ENCODE results near the gene SLC22A12.

SLC22A12 gene

DNA sequence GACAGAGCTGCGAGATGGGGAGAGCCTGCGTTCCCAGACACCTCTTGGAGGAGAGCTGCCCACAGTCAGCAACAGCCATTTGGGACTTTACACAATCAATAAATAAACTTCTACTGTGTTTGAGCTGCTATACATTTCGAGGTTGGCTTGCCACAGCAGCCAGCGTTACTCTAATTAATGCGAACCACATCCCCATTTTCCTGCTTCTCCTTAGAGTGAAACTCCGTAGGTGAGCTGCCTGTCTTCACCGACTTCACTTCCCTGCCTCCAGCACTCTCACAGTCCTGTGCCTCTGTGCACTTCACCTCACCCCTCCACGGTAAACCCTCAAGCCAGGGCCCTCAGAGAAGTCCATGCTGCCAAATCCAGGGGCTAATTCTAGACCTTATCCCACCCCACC is 5.9 kb upstream of the SLC22A12 start:
- Histone ChIP-seq H3K79me2 (ENCODE audit: insufficient read depth, low read length) (no peaks in the 10 kb centered on the region), H3K4me3 (ENCODE audit: low read length, poor library complexity, severe bottlenecking) (no peak overlapping the region), H3K4me2 (ENCODE audit: low read depth, low read length, poor library complexity, severe bottlenecking) (no peak overlapping the region), H3K36me3 (ENCODE audit: insufficient read depth, low read length) (no peaks in the 10 kb centered on the region), H3F3A (ENCODE audit: low read depth) (no peaks in the 10 kb centered on the region), H4K20me1 (ENCODE audit: insufficient read depth, low read length, poor library complexity, severe bottlenecking) (no peaks in the 10 kb centered on the region), H3K9me2 (replicated peaks; ENCODE audit: low read depth, low read length) (no peaks in the 10 kb centered on the region), H3K9ac (ENCODE audit: low read depth, low read length, poor library complexity, severe bottlenecking) (no peak overlapping the region), H3K9me3 (ENCODE audit: insufficient read depth, low read depth, low read length) (no peaks in the 10 kb centered on the region; the same call in 1 of the 2 replicates), H3K27me3 (ENCODE audit: insufficient read depth, low read length, poor library complexity, severe bottlenecking) (no peaks in the 10 kb centered on the region), H2AFZ (ENCODE audit: low read length) (no peak overlapping the region), H3K4me1 (ENCODE audit: insufficient read depth, low read length, poor library complexity, severe bottlenecking) (no peaks in the 10 kb centered on the region)
- TF ChIP-seq, protein P1, sequence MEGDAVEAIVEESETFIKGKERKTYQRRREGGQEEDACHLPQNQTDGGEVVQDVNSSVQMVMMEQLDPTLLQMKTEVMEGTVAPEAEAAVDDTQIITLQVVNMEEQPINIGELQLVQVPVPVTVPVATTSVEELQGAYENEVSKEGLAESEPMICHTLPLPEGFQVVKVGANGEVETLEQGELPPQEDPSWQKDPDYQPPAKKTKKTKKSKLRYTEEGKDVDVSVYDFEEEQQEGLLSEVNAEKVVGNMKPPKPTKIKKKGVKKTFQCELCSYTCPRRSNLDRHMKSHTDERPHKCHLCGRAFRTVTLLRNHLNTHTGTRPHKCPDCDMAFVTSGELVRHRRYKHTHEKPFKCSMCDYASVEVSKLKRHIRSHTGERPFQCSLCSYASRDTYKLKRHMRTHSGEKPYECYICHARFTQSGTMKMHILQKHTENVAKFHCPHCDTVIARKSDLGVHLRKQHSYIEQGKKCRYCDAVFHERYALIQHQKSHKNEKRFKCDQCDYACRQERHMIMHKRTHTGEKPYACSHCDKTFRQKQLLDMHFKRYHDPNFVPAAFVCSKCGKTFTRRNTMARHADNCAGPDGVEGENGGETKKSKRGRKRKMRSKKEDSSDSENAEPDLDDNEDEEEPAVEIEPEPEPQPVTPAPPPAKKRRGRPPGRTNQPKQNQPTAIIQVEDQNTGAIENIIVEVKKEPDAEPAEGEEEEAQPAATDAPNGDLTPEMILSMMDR (conservative IDR thresholded peaks at IDR 0.05; ENCODE audit: low read length) = no peak
- no peak for TF ChIP-seq EZH2phosphoT487 (IDR thresholded peaks at IDR 0.05; ENCODE audit: borderline replicate concordance)

DNA sequence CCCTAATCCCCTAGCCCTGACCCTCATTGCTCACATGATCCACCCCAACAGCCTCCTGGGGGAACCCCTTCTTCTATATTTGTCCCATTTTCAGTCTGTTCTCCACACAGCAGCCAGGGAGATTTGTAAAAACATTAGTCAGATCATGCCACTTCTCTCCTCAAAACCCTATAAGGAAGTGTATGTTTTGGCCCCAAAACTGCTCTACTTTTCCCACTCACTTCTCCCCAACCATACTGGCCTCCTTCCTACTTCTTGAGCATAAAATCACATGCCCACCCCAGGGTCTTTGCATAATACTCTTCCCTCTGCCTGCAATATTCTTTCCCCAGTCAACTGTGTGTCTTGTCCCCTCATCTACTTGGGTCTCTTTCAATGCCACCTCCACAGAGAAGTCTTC is 4.7 kb upstream of the SLC22A12 start:
- H3K27me3 ChIP-seq (ENCODE audit: insufficient read depth, low read length, poor library complexity, severe bottlenecking) = no peaks in the 10 kb centered on the region

DNA sequence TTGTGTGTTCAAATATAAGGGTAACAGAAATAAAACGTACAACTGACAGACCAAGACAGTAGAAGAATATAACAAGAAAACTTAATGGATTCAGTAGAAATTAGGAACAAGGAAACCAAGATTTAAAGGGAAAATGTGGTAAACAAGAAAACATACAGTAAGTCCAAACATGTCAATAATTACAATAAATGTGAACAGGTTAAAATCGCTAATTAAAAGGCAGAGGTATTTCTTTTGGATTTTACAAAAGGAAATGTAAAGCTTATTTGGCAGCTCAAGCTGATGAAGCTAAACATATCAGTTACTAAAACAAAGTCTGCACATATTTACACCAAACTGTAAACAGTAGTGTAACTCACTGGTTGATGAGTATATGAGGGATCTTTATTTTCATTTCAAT is 2.3 kb upstream of the SLC22A12 start:
- Histone ChIP-seq H3K4me3 (ENCODE audit: low read length, poor library complexity, severe bottlenecking) (no peak overlapping the region), H3K9me3 (ENCODE audit: insufficient read depth, low read depth, low read length) (no peaks in the 10 kb centered on the region; the same call in 1 of the 2 replicates), H2AFZ (ENCODE audit: low read length) (no peak overlapping the region), H4K20me1 (ENCODE audit: insufficient read depth, low read length, poor library complexity, severe bottlenecking) (no peaks in the 10 kb centered on the region), H3K36me3 (ENCODE audit: insufficient read depth, low read length) (no peaks in the 10 kb centered on the region), H3K9ac (ENCODE audit: low read depth, low read length, poor library complexity, severe bottlenecking) (no peak overlapping the region), H3K4me1 (ENCODE audit: insufficient read depth, low read length, poor library complexity, severe bottlenecking) (no peaks in the 10 kb centered on the region), H3K79me2 (ENCODE audit: insufficient read depth, low read length) (no peaks in the 10 kb centered on the region), H3K9me2 (replicated peaks; ENCODE audit: low read depth, low read length) (no peaks in the 10 kb centered on the region), H3K27me3 (ENCODE audit: insufficient read depth, low read length, poor library complexity, severe bottlenecking) (no peaks in the 10 kb centered on the region), H3F3A (ENCODE audit: low read depth) (no peaks in the 10 kb centered on the region), H3K4me2 (ENCODE audit: low read depth, low read length, poor library complexity, severe bottlenecking) (no peak overlapping the region)
- no peak for TF ChIP-seq EZH2phosphoT487 (IDR thresholded peaks at IDR 0.05; ENCODE audit: borderline replicate concordance)
- TF ChIP-seq, protein P1 (conservative IDR thresholded peaks at IDR 0.05; ENCODE audit: low read length) = no peak

More for the DNA sequence above, 4.7 kb upstream of the SLC22A12 start:
- Histone ChIP-seq H3K9ac (ENCODE audit: low read depth, low read length, poor library complexity, severe bottlenecking) (no peak overlapping the region), H3F3A (ENCODE audit: low read depth) (no peaks in the 10 kb centered on the region), H3K79me2 (ENCODE audit: insufficient read depth, low read length) (no peaks in the 10 kb centered on the region), H3K9me3 (ENCODE audit: insufficient read depth, low read depth, low read length) (no peaks in the 10 kb centered on the region; the same call in 1 of the 2 replicates), H3K36me3 (ENCODE audit: insufficient read depth, low read length) (no peaks in the 10 kb centered on the region), H3K4me2 (ENCODE audit: low read depth, low read length, poor library complexity, severe bottlenecking) (no peak overlapping the region), H2AFZ (ENCODE audit: low read length) (no peak overlapping the region), H3K4me3 (ENCODE audit: low read length, poor library complexity, severe bottlenecking) (no peak overlapping the region), H3K4me1 (ENCODE audit: insufficient read depth, low read length, poor library complexity, severe bottlenecking) (no peaks in the 10 kb centered on the region), H4K20me1 (ENCODE audit: insufficient read depth, low read length, poor library complexity, severe bottlenecking) (no peaks in the 10 kb centered on the region), H3K9me2 (replicated peaks; ENCODE audit: low read depth, low read length) (no peaks in the 10 kb centered on the region)
- TF ChIP-seq, protein P1 (conservative IDR thresholded peaks at IDR 0.05; ENCODE audit: low read length) = no peak
- TF ChIP-seq EZH2phosphoT487 (IDR thresholded peaks at IDR 0.05; ENCODE audit: borderline replicate concordance) = no peak

Data from Loucy (cell line).